Germinal center (tissue), 1 donor: ENCODE results near the gene AKNAD1.

ENCODE experiments used
- DNase-seq: peaks from one replicate; pipeline ENCODE4 v3.0.0; 2012; ENCODE audit warnings: mixed read lengths, low spot score

Gene AKNAD1

GRCh38 chr1:108862698-108863477 is 6.0 kb upstream of the AKNAD1 start:
- no peak for DNase-seq

GRCh38 chr1:108862017-108862610 is 5.2 kb upstream of the AKNAD1 start:
- DNase-seq = no peak

GRCh38 chr1:108861566-108861965 is 4.7 kb upstream of the AKNAD1 start:
- DNase-seq = no peak

GRCh38 chr1:108860190-108860907 is 3.5 kb upstream of the AKNAD1 start:
- DNase-seq = no peak

GRCh38 chr1:108858230-108858950 is 1.5 kb upstream of the AKNAD1 start:
- no peak for DNase-seq

- no peak for DNase-seq
Observed at GRCh38 chr1:108854221-108855019, 2.5 kb downstream of the AKNAD1 start.

GRCh38 chr1:108852221-108852975 is 4.5 kb downstream of the AKNAD1 start:
- DNase-seq = no peak

- no peak for DNase-seq
Observed at GRCh38 chr1:108851567-108851966, 5.3 kb downstream of the AKNAD1 start.

GRCh38 chr1:108850929-108851328 is 6.0 kb downstream of the AKNAD1 start:
- no peak for DNase-seq

GRCh38 chr1:108848806-108849205 is 8.1 kb downstream of the AKNAD1 start:
- DNase-seq = no peak

- DNase-seq = no peak
Observed at GRCh38 chr1:108847494-108847893, 9.4 kb downstream of the AKNAD1 start.

GRCh38 chr1:108845991-108846390 is 10.9 kb downstream of the AKNAD1 start:
- no peak for DNase-seq

GRCh38 chr1:108845446-108845845 is 11.4 kb downstream of the AKNAD1 start:
- no peak for DNase-seq

GRCh38 chr1:108843390-108844137 is 13.3 kb downstream of the AKNAD1 start:
- DNase-seq = no peak

- no peak for DNase-seq
Observed at GRCh38 chr1:108842525-108843181, 14.2 kb downstream of the AKNAD1 start.

GRCh38 chr1:108841703-108842102 is 15.2 kb downstream of the AKNAD1 start:
- DNase-seq = no peak

- no peak for DNase-seq
Observed at GRCh38 chr1:108832929-108833328, 24.0 kb downstream of the AKNAD1 start.

- no peak for DNase-seq
Observed at GRCh38 chr1:108831225-108831624, 25.7 kb downstream of the AKNAD1 start.
